Stomach (tissue), 9 donors: ENCODE data around the gene MINK1. TPM values are rescaled to one million over a fixed set of nuclear protein-coding genes. Genes with fewer than 3 reads are reported as not detected.

Experiments used
- DNase-seq, 2 donors: peaks; one replicate each; pipeline versions ENCODE4 v3.0.0 to v3.0.0-alpha.2; 2013 to 2019
- H3K27ac ChIP-seq, 5 donors: fragments of 200-600 bp in 4 of 5; sonication (generic) in 4 of 5; one replicate each; pipeline ENCODE4 v1.5.1; 2013 to 2019; ENCODE audit warnings: mild to moderate bottlenecking in 1 of 5, moderate library complexity in 1 of 5
- H3K27me3 ChIP-seq, 3 donors: fragments of 200-600 bp; sonication (generic); one replicate each; pipeline ENCODE4 v1.5.1; 2017 to 2019; ENCODE audit warnings: mixed run types in 1 of 3
- H3K36me3 ChIP-seq, 4 donors: fragments of 200-600 bp; sonication (generic); 1 replicate in 3 of 4; 2 replicates in 1 of 4; pipeline ENCODE4 v1.5.1; 2016 to 2019
- H3K4me1 ChIP-seq, 4 donors: fragments of 200-600 bp; sonication (generic); one replicate each; pipeline ENCODE4 v1.5.1; 2016 to 2019
- H3K4me3 ChIP-seq, 4 donors: fragments of 200-600 bp; sonication (generic) in 3 of 4; one replicate each; pipeline ENCODE4 v1.5.1; 2016 to 2019; ENCODE audit warnings: mild to moderate bottlenecking in 1 of 4
- H3K9me3 ChIP-seq, 4 donors: fragments of 200-600 bp; sonication (generic); one replicate each; pipeline ENCODE4 v1.5.1; 2016 to 2019
- CTCF ChIP-seq, 7 experiments: fragments of 450-650 bp in 4 of 7; fragments of 200-600 bp in 3 of 7; sonication (generic) in 3 of 7; IDR thresholded peaks; one replicate each; pipeline ENCODE4 v1.5.1; 2016 to 2019; ENCODE audit warnings: antibody characterized with exemption in 7 of 7, control low read depth in 2 of 7, mild to moderate bottlenecking in 1 of 7
- EP300 ChIP-seq: sonication (generic); formaldehyde crosslinking; IDR thresholded peaks from one replicate; pipeline ENCODE4 v1.6.1; 2017; ENCODE audit warnings: antibody characterized with exemption
- POLR2A ChIP-seq, 4 donors: fragments of 450-650 bp; IDR thresholded peaks; one replicate each; pipeline ENCODE4 v1.6.1; 2016; ENCODE audit warnings: antibody characterized with exemption in 4 of 4, control low read depth in 2 of 4, mild to moderate bottlenecking in 1 of 4, moderate library complexity in 1 of 4
- POLR2AphosphoS5 ChIP-seq, 3 donors: sonication (generic); formaldehyde crosslinking; IDR thresholded peaks; one replicate each; pipeline ENCODE4 v1.6.1; 2016; ENCODE audit warnings: antibody characterized with exemption in 3 of 3
- WGBS, 5 donors: extraction: QIAGEN DNeasy Blood & Tissue Kit in 3 of 5; methylation state at CpG; one replicate each; pipeline versions ENCODE4 v1.1.5 to v1.1.7; 2013 to 2018; 5-methylcytosine and 5-hydroxymethylcytosine counted together
- intact Hi-C: fragments of 100-400 bp; cut with DNase I; formaldehyde crosslinking; loops from one replicate; pipeline ENCODE4 v1.15.1; 2023; ENCODE audit warnings: low total_unique reads
- polyA plus RNA-seq, 3 donors: library from polyadenylated mRNA; stranded (reverse); fragments of 200-250 nt; gene quantifications; one replicate each; pipeline ENCODE4 v1.2.3, GENCODE V29; 2013
- total RNA-seq, 5 donors: library from RNA; depleted of rRNA; stranded (reverse); fragments of >200 nt; gene quantifications; one replicate each; pipeline versions ENCODE4 v1.1.0 to v1.2.3, GENCODE V29; 2014 to 2016
- donor health status: healthy with polysubstance abuse.
- donor health status: Bipolar disorder and iron deficiency.
- donor health status: healthy.

The MINK1 gene
- total and polyA plus RNA-seq, 8 donors = 24.6 to 230 (median 49.4) TPM

GRCh38 chr17:4887581-4887980 lies 54.4 kb downstream of the MINK1 start:
- TF ChIP-seq POLR2A (IDR thresholded peaks at IDR 0.05) = no peak
- TF ChIP-seq EP300 = no peak
- TF ChIP-seq POLR2AphosphoS5 (IDR thresholded peaks at IDR 0.05) = no peak
- TF ChIP-seq CTCF (IDR thresholded peaks at IDR 0.05) = no peak
- intact Hi-C loops = no loop called here
- DNase-seq = no peak
- H3K4me3 ChIP-seq = no peak overlapping the region
- WGBS, 5 donors = 88 to 94% (median 92%) methylated on average over 18 of the region's 18 CpGs
- no peak overlapping the region for H3K27ac ChIP-seq
- no peaks in the 10 kb centered on the region for H3K4me1 ChIP-seq
- H3K36me3 ChIP-seq = peaks cover 69 to 98% (median 83%) of the 10 kb centered on the region in 4 donors
- no peaks in the 10 kb centered on the region for H3K9me3 ChIP-seq
- H3K27me3 ChIP-seq = no peaks in the 10 kb centered on the region

- Histone ChIP-seq H3K9me3 (no peaks in the 10 kb centered on the region), H3K27me3 (no peaks in the 10 kb centered on the region), H3K27ac (no peak overlapping the region), H3K4me1 (no peaks in the 10 kb centered on the region), H3K36me3 (peaks cover 81 to 100% (median 94%) of the 10 kb centered on the region in 4 donors), H3K4me3 (no peak overlapping the region)
- no peak for DNase-seq
- TF ChIP-seq POLR2A (IDR thresholded peaks at IDR 0.05) (no peak), CTCF (IDR thresholded peaks at IDR 0.05) (no peak), POLR2AphosphoS5 (IDR thresholded peaks at IDR 0.05) (no peak), EP300 (no peak)
- WGBS, 5 donors = 89 to 93% (median 90%) methylated on average over 35 to 42 of the region's 42 CpGs
- intact Hi-C loops = loop anchor here (10.0 kb wide), 1 partner anchor 157 kb away; the partner anchor contains the start of genes CXCL16, MED11 and ZMYND15
These were observed 58.6 kb downstream of the MINK1 start for GRCh38 chr17:4891411-4892410.

- no peaks in the 10 kb centered on the region for H3K27me3 ChIP-seq
- H3K27ac ChIP-seq = no peak overlapping the region
- H3K4me1 ChIP-seq = no peaks in the 10 kb centered on the region
- no peaks in the 10 kb centered on the region for H3K9me3 ChIP-seq
- H3K36me3 ChIP-seq = peaks cover 75 to 100% (median 94%) of the 10 kb centered on the region in 4 donors
- H3K4me3 ChIP-seq = no peak overlapping the region
- TF ChIP-seq POLR2AphosphoS5 (IDR thresholded peaks at IDR 0.05) (no peak), POLR2A (IDR thresholded peaks at IDR 0.05) (no peak), EP300 (no peak), CTCF (IDR thresholded peaks at IDR 0.05) (no peak)
- intact Hi-C loops = loop anchor here (10.0 kb wide), 1 partner anchor 158 kb away; the partner anchor contains the start of genes CXCL16, MED11 and ZMYND15
- DNase-seq = no peak
- 80 to 91% (median 90%) methylated on average over 15 to 23 of the region's 23 CpGs for WGBS, 5 donors
These were observed 59.5 kb downstream of the MINK1 start for GRCh38 chr17:4892499-4893221.

GRCh38 chr17:4893272-4893671 lies 60.1 kb downstream of the MINK1 start:
- DNase-seq = no peak
- 91 to 93% (median 92%) methylated on average over 18 of the region's 18 CpGs for WGBS, 5 donors
- peaks cover 71 to 95% (median 87%) of the 10 kb centered on the region in 4 donors for H3K36me3 ChIP-seq
- no peak overlapping the region for H3K4me3 ChIP-seq
- no peak for TF ChIP-seq POLR2AphosphoS5 (IDR thresholded peaks at IDR 0.05)
- no peak for TF ChIP-seq EP300
- TF ChIP-seq CTCF (IDR thresholded peaks at IDR 0.05) = no peak
- no peaks in the 10 kb centered on the region for H3K9me3 ChIP-seq
- peaks cover 0 to 2% (median 0%) of the 10 kb centered on the region in 3 donors for H3K27me3 ChIP-seq
- intact Hi-C loops = loop anchor here (10.0 kb wide), 1 partner anchor 158 kb away; the partner anchor contains the start of genes CXCL16, MED11 and ZMYND15
- no peak overlapping the region for H3K27ac ChIP-seq
- H3K4me1 ChIP-seq = peaks cover 0 to 2% (median 1%) of the 10 kb centered on the region in 4 donors
